Transverse colon (tissue), 4 donors: ENCODE results near the gene SYNE2. TPM values are rescaled to one million over a fixed set of nuclear protein-coding genes. Genes with fewer than 3 reads are reported as not detected.

Experiments
- DNase-seq: peaks from one replicate; pipeline ENCODE4 v3.0.0-alpha.2; 2019
- H3K27ac ChIP-seq, 4 donors: fragments of 200-600 bp; sonication (generic); 2 replicates each; pipeline ENCODE4 v1.5.1; 2016 to 2018; ENCODE audit warnings: inconsistent platforms in 4 of 4
- H3K27me3 ChIP-seq: fragments of 200-600 bp; sonication (generic); 2 replicates; pipeline ENCODE4 v1.5.1; 2017; ENCODE audit warnings: inconsistent platforms
- H3K36me3 ChIP-seq, 4 donors: fragments of 200-600 bp; sonication (generic); 2 replicates each; pipeline ENCODE4 v1.5.1; 2017 to 2019; ENCODE audit warnings: inconsistent platforms in 4 of 4
- H3K4me1 ChIP-seq, 4 donors: fragments of 200-600 bp; sonication (generic); 2 replicates each; pipeline ENCODE4 v1.5.1; 2017 to 2020; ENCODE audit warnings: inconsistent platforms in 4 of 4
- H3K4me3 ChIP-seq, 4 donors: fragments of 200-600 bp; sonication (generic); 1 replicate in 1 of 4; 2 replicates in 3 of 4; pipeline versions ENCODE4 v1.5.1 to v1.6.1; 2017 to 2019; ENCODE audit warnings: inconsistent platforms in 4 of 4
- H3K9me3 ChIP-seq, 2 donors: fragments of 200-600 bp; sonication (generic); 2 replicates each; pipeline ENCODE4 v1.5.1; 2017 to 2019; ENCODE audit warnings: inconsistent platforms in 2 of 2
- CTCF ChIP-seq, 5 experiments: fragments of 200-600 bp in 3 of 5; fragments of 450-650 bp in 2 of 5; sonication (generic) in 3 of 5; IDR thresholded peaks; 1 replicate in 2 of 5; 2 replicates in 3 of 5; pipeline ENCODE4 v1.5.1; 2016 to 2017; ENCODE audit warnings: antibody characterized with exemption in 5 of 5, inconsistent platforms in 3 of 5, mild to moderate bottlenecking in 2 of 5, moderate library complexity in 1 of 5
- EP300 ChIP-seq: sonication (generic); formaldehyde crosslinking; IDR thresholded peaks from one replicate; pipeline ENCODE4 v1.6.1; 2017; ENCODE audit warnings: antibody characterized with exemption, low read depth
- POLR2A ChIP-seq: fragments of 450-650 bp; IDR thresholded peaks from one replicate; pipeline ENCODE4 v1.6.1; 2016; ENCODE audit warnings: antibody characterized with exemption, mild to moderate bottlenecking, moderate library complexity
- POLR2AphosphoS5 ChIP-seq, 3 donors: sonication (generic); formaldehyde crosslinking; IDR thresholded peaks; one replicate each; pipeline ENCODE4 v1.6.1; 2016; ENCODE audit warnings: antibody characterized with exemption in 3 of 3
- WGBS, 2 donors: methylation state at CpG; one replicate each; pipeline ENCODE4 v1.1.5; 2018; ENCODE audit warnings: low coverage in 1 of 2; 5-methylcytosine and 5-hydroxymethylcytosine counted together
- in situ Hi-C, 4 donors: fragments of 200-750 bp; cut with MboI; loops; one replicate each; pipeline versions ENCODE4 v1.15.0 to v1.15.1; 2017; ENCODE audit warnings: low sequenced_read_pairs in 3 of 4, low pct_ligation_motif_present in 1 of 4, low pct_unique_long_range_greater_than_20kb in 1 of 4
- intact Hi-C: fragments of 100-400 bp; cut with DNase I; formaldehyde crosslinking; loops from one replicate; pipeline ENCODE4 v1.15.1; 2023; ENCODE audit warnings: low total_unique reads
- total RNA-seq, 4 donors: library from RNA; depleted of rRNA; stranded (reverse); fragments of >200 nt; gene quantifications; one replicate each; pipeline ENCODE4 v1.1.0, GENCODE V29; 2016

SYNE2 gene
- total RNA-seq, 4 donors from 2014 or later: 242 to 491 (median 304) TPM

DNA sequence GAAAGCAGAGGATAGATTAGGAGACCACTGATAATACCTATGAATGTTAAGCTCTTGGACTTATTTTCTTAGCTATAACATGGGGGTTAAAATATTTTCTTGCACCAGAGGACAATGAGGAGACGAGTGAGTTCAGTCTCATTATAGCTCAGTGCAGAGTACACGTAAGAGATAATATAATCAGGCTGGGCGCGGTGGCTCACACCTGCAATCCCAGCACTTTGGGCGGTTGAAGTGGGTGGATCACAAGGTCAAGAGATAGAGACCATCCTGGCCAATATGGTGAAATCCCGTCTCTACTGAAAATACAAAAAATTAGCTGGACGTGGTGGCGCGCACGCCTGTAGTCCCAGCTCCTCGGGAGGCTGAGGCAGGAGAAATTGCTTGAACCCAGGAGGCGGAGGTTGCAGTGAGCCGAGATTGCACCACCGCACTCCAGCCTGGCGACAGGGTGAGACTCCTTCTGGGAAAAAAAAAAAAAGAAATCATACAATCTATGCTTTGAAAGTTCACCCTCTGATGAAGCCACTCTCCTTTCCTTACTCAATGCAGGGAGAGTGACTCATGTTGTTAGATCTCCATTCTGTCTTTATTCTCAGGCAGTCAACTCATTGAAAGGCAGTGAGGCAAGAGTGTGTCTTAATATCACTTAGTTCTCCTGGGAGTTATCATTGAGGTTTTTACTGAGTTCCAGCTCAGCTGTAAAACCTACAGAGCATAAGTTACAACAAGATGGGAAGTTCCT, 134.2 kb downstream of the SYNE2 start:
- H3K4me1 ChIP-seq: no peaks in the 10 kb centered on the region
- no peak for TF ChIP-seq POLR2A
- no peak for TF ChIP-seq POLR2AphosphoS5 (IDR thresholded peaks at IDR 0.05)
- TF ChIP-seq EP300: no peak
- H3K36me3 ChIP-seq: peaks cover 0 to 18% (median 4%) of the 10 kb centered on the region in 4 donors
- no peak overlapping the region for H3K4me3 ChIP-seq
- no peak overlapping the region for H3K27ac ChIP-seq
- H3K9me3 ChIP-seq: no peaks in the 10 kb centered on the region
- intact Hi-C loops: no loop called here
- WGBS, 2 donors: 79 to 90% methylated on average over 6 to 15 of the region's 15 CpGs
- DNase-seq: peak; percentile 19
- in situ Hi-C loops: no loop called here
- no peaks in the 10 kb centered on the region for H3K27me3 ChIP-seq

GRCh38 chr14:63988579-63988978, 135.8 kb downstream of the SYNE2 start:
- in situ Hi-C loops: no loop called here
- H3K27me3 ChIP-seq: no peaks in the 10 kb centered on the region
- H3K4me1 ChIP-seq: no peaks in the 10 kb centered on the region
- no peak for DNase-seq
- WGBS, 2 donors: 79 to 93% methylated on average over 4 of the region's 4 CpGs
- H3K27ac ChIP-seq: no peak overlapping the region
- H3K36me3 ChIP-seq: peaks cover 0 to 12% (median 4%) of the 10 kb centered on the region in 4 donors
- no peak overlapping the region for H3K4me3 ChIP-seq
- TF ChIP-seq CTCF (IDR thresholded peaks at IDR 0.05) (no peak), POLR2AphosphoS5 (IDR thresholded peaks at IDR 0.05) (no peak), POLR2A (no peak), EP300 (no peak)
- intact Hi-C loops: no loop called here
- H3K9me3 ChIP-seq: no peaks in the 10 kb centered on the region

GRCh38 chr14:63991833-63992232, 139.0 kb downstream of the SYNE2 start:
- no peaks in the 10 kb centered on the region for H3K27me3 ChIP-seq
- 73 to 83% methylated on average over 3 to 7 of the region's 7 CpGs for WGBS, 2 donors
- peaks cover 0 to 15% (median 5%) of the 10 kb centered on the region in 4 donors for H3K36me3 ChIP-seq
- no peak overlapping the region for H3K4me3 ChIP-seq
- no peak overlapping the region for H3K27ac ChIP-seq
- H3K4me1 ChIP-seq: no peaks in the 10 kb centered on the region
- in situ Hi-C loops (loop anchor here in 1 of 4 donors (10.0 kb wide), 1 partner anchor 177 kb away; no protein-coding TSS in a partner anchor), intact Hi-C loops (no loop called here)
- no peak for DNase-seq
- TF ChIP-seq POLR2AphosphoS5 (IDR thresholded peaks at IDR 0.05): no peak
- TF ChIP-seq POLR2A: no peak
- TF ChIP-seq EP300: no peak
- TF ChIP-seq CTCF (IDR thresholded peaks at IDR 0.05): no peak
- no peaks in the 10 kb centered on the region for H3K9me3 ChIP-seq

DNA sequence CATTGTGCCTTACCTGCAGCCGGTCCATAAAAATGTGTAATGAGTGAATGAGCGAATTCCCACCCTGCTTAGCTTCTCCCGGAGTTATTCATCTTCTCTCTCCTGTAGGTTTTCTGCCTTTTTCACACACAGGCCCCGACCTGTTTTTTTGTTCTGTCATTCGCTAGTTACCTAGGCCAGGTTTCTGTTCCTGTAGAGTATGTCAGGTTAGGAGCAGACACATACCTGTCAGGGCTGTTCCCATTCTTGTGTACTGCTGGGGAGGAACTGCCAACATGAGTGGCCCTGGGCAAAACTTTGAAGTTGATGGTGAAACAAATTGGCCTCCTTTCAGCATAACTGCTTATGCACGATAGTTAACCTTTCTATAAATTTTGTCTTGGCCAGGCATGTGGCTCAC, 140.1 kb downstream of the SYNE2 start:
- DNase-seq: no peak
- 95 to 100% methylated on average over 3 to 6 of the region's 6 CpGs for WGBS, 2 donors
- Histone ChIP-seq H3K4me3 (no peak overlapping the region), H3K9me3 (no peaks in the 10 kb centered on the region), H3K36me3 (peaks cover 0 to 26% (median 5%) of the 10 kb centered on the region in 4 donors), H3K27ac (no peak overlapping the region), H3K4me1 (no peaks in the 10 kb centered on the region), H3K27me3 (no peaks in the 10 kb centered on the region)
- intact Hi-C loops: no loop called here
- in situ Hi-C loops: loop anchor here in 1 of 4 donors (10.0 kb wide), 1 partner anchor 178 kb away; no protein-coding TSS in a partner anchor
- TF ChIP-seq CTCF (IDR thresholded peaks at IDR 0.05) (no peak), POLR2A (no peak), POLR2AphosphoS5 (IDR thresholded peaks at IDR 0.05) (no peak), EP300 (no peak)
